DND-41 (cell line): ENCODE results near the gene SLC39A2.
"Not testable (repeated sequence)": the region's sequence is repeated elsewhere in the genome, so short reads cannot be mapped to it uniquely, and the experiment has no call there.

Experiments
- ATAC-seq: fragments of 200-7000 bp; cut with Tn5 transposase; 3 replicates; pipeline ENCODE4 v1.9.1; 2021; ENCODE audit warnings: low read depth; ENCODE audit not compliant: insufficient read depth
- DNase-seq: peaks from one replicate; pipeline ENCODE4 v3.0.0-alpha.2; 2020
- H2AFZ ChIP-seq: 2 replicates; pipeline ENCODE4 v1.6.0; 2012; ENCODE audit warnings: low read depth, low read length
- H3K27ac ChIP-seq: 2 replicates; pipeline ENCODE4 v1.5.1; 2012; ENCODE audit warnings: low read length, inconsistent platforms
- H3K27me3 ChIP-seq: fragments of 200-600 bp; sonication (generic); 2 replicates; pipeline ENCODE4 v1.6.0; 2012; ENCODE audit warnings: low read length, mild to moderate bottlenecking, inconsistent platforms; ENCODE audit not compliant: insufficient read depth, poor library complexity
- H3K36me3 ChIP-seq: 2 replicates; pipeline ENCODE4 v1.5.1; 2012; ENCODE audit warnings: low read length, inconsistent platforms; ENCODE audit not compliant: insufficient read depth
- H3K4me1 ChIP-seq: 2 replicates; pipeline ENCODE4 v1.5.1; 2012; ENCODE audit warnings: mild to moderate bottlenecking, low read length; ENCODE audit not compliant: insufficient read depth
- H3K4me2 ChIP-seq: 2 replicates; pipeline ENCODE4 v1.6.0; 2012; ENCODE audit warnings: mild to moderate bottlenecking, moderate library complexity, low read length, inconsistent platforms; ENCODE audit not compliant: insufficient read depth
- H3K4me3 ChIP-seq, 2 experiments: fragments of 200-600 bp in 1 of 2; shearing (Covaris generic) in 1 of 2; 2 replicates each; pipeline ENCODE4 v1.5.1; 2012 to 2016; ENCODE audit warnings: inconsistent platforms in 2 of 2, low read length in 2 of 2, mild to moderate bottlenecking in 2 of 2, low read depth in 1 of 2, moderate library complexity in 1 of 2
- H3K79me2 ChIP-seq: 2 replicates; pipeline ENCODE4 v1.6.0; 2012; ENCODE audit warnings: low read length, inconsistent platforms; ENCODE audit not compliant: insufficient read depth
- H3K9ac ChIP-seq: 2 replicates; pipeline ENCODE4 v1.6.0; 2012; ENCODE audit warnings: low read depth, mild to moderate bottlenecking, inconsistent platforms, low read length, moderate library complexity
- H3K9me3 ChIP-seq: 2 replicates; pipeline ENCODE4 v1.5.1; 2012; ENCODE audit warnings: low read length, moderate library complexity, mild to moderate bottlenecking, inconsistent platforms; ENCODE audit not compliant: insufficient read depth, severe bottlenecking
- H4K20me1 ChIP-seq: 2 replicates; pipeline ENCODE4 v1.6.0; 2012; ENCODE audit warnings: low read length; ENCODE audit not compliant: insufficient read depth
- CTCF ChIP-seq: IDR thresholded peaks from 2 replicates; pipeline ENCODE4 v1.5.1; 2012; ENCODE audit warnings: borderline replicate concordance, low read length, moderate library complexity, mild to moderate bottlenecking; ENCODE audit not compliant: poor library complexity, severe bottlenecking; ENCODE audit errors: extremely low read depth
- EZH2 ChIP-seq: IDR thresholded peaks from 3 replicates; pipeline ENCODE4 v1.6.1; 2012; ENCODE audit warnings: borderline replicate concordance, low read depth, mild to moderate bottlenecking, moderate library complexity, low read length, inconsistent platforms; ENCODE audit not compliant: severe bottlenecking

Gene SLC39A2

GRCh38 chr14:20980906-20981305 is 18.2 kb upstream of the SLC39A2 start:
- DNase-seq: no peak
- Histone ChIP-seq H3K27me3 (peaks cover 11% of the 10 kb centered on the region), H3K9me3 (no peaks in the 10 kb centered on the region), H3K4me2 (no peak overlapping the region), H3K79me2 (no peaks in the 10 kb centered on the region), H3K4me3 (no peak overlapping the region), H2AFZ (no peak overlapping the region), H4K20me1 (no peaks in the 10 kb centered on the region), H3K4me1 (no peaks in the 10 kb centered on the region), H3K27ac (no peak overlapping the region), H3K36me3 (no peaks in the 10 kb centered on the region), H3K9ac (no peak overlapping the region)
- no peak for ATAC-seq
- TF ChIP-seq CTCF (no peak), EZH2 (no peak)

GRCh38 chr14:20982646-20983369 is 16.3 kb upstream of the SLC39A2 start:
- H3K9me3 ChIP-seq: no peaks in the 10 kb centered on the region
- no peak overlapping the region for H3K4me3 ChIP-seq
- no peaks in the 10 kb centered on the region for H3K4me1 ChIP-seq
- H3K4me2 ChIP-seq: no peak overlapping the region
- peaks cover 7% of the 10 kb centered on the region for H3K27me3 ChIP-seq
- no peak for TF ChIP-seq CTCF
- no peak for TF ChIP-seq EZH2
- ATAC-seq (no peak), DNase-seq (no peak)
- no peaks in the 10 kb centered on the region for H3K79me2 ChIP-seq
- no peaks in the 10 kb centered on the region for H4K20me1 ChIP-seq
- no peaks in the 10 kb centered on the region for H3K36me3 ChIP-seq
- H3K27ac ChIP-seq: no peak overlapping the region
- no peak overlapping the region for H2AFZ ChIP-seq
- no peak overlapping the region for H3K9ac ChIP-seq

DNA sequence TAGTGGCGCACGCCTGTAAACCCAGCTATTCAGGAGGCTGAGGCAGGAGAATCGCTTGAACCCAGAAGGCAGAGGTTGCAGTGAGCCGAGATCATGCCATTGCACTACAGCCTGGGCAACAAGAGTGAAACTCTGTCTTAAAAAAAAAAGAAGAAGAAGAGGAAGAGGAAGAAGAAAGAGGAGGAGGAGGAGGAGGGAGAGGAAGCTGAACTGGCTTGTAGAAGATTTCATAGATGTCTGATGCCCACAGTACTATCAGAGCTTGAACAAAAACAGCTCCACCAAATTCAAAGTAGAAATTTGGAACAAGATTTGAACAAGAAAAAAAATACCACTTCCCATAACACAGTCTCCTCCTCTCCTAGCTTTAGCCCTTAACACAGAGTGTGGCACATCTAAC is 13.4 kb upstream of the SLC39A2 start:
- H3K4me2 ChIP-seq, H3K4me3 ChIP-seq, DNase-seq, H2AFZ ChIP-seq, H3K27ac ChIP-seq, H4K20me1 ChIP-seq, H3K36me3 ChIP-seq, ATAC-seq, H3K27me3 ChIP-seq, H3K9me3 ChIP-seq, H3K9ac ChIP-seq: not testable (repeated sequence)
- Histone ChIP-seq H3K4me1 (peaks cover 14% of the 10 kb centered on the region), H3K79me2 (peaks cover 15% of the 10 kb centered on the region)

GRCh38 chr14:20986811-20987210 is 12.3 kb upstream of the SLC39A2 start:
- ATAC-seq (no peak), DNase-seq (no peak)
- Histone ChIP-seq H3K9ac (no peak overlapping the region), H4K20me1 (no peaks in the 10 kb centered on the region), H3K4me2 (no peak overlapping the region), H3K36me3 (peaks cover 6% of the 10 kb centered on the region; the same call in 1 of the 2 replicates), H3K9me3 (no peaks in the 10 kb centered on the region), H2AFZ (no peak overlapping the region), H3K4me1 (peaks cover 25% of the 10 kb centered on the region), H3K79me2 (peaks cover 26% of the 10 kb centered on the region), H3K4me3 (no peak overlapping the region), H3K27me3 (peaks cover 7% of the 10 kb centered on the region), H3K27ac (no peak overlapping the region)
- TF ChIP-seq EZH2: no peak
- TF ChIP-seq CTCF: no peak
